Mucosa of rectum (tissue), 2 donors: Measurements from ENCODE around the gene LRFN3.
A peak's percentile ranks its signal among the peaks of the same experiment; 100 is the strongest.

ENCODE experiments used
- H3K27ac ChIP-seq, 2 donors: one replicate each; pipeline ENCODE4 v1.7.0; 2013; ENCODE audit warnings: inconsistent platforms in 2 of 2, low read depth in 2 of 2, low read length in 2 of 2
- H3K27me3 ChIP-seq, 2 donors: one replicate each; pipeline ENCODE4 v1.7.0; 2013; ENCODE audit warnings: low read length in 2 of 2; ENCODE audit not compliant: control insufficient read depth in 2 of 2, insufficient read depth in 2 of 2
- H3K36me3 ChIP-seq, 2 donors: one replicate each; pipeline ENCODE4 v1.7.0; 2013; ENCODE audit warnings: low read length in 2 of 2; ENCODE audit not compliant: control insufficient read depth in 2 of 2, insufficient read depth in 2 of 2
- H3K4me1 ChIP-seq, 2 donors: one replicate each; pipeline ENCODE4 v1.7.0; 2013; ENCODE audit warnings: low read length in 2 of 2, mild to moderate bottlenecking in 1 of 2; ENCODE audit not compliant: control insufficient read depth in 2 of 2, insufficient read depth in 2 of 2
- H3K4me3 ChIP-seq, 2 donors: one replicate each; pipeline ENCODE4 v1.7.0; 2013; ENCODE audit warnings: low read length in 2 of 2
- H3K9ac ChIP-seq, 2 donors: one replicate each; pipeline ENCODE4 v1.7.0; 2013; ENCODE audit warnings: low read length in 2 of 2, low read depth in 1 of 2, mild to moderate bottlenecking in 1 of 2
- H3K9me3 ChIP-seq, 2 donors: one replicate each; pipeline ENCODE4 v1.7.0; 2013; ENCODE audit warnings: low read length in 2 of 2; ENCODE audit not compliant: control insufficient read depth in 2 of 2
- donor health status: healthy.
- donor health status: Normal muscosa, but diverticular disease.

LRFN3 gene

DNA sequence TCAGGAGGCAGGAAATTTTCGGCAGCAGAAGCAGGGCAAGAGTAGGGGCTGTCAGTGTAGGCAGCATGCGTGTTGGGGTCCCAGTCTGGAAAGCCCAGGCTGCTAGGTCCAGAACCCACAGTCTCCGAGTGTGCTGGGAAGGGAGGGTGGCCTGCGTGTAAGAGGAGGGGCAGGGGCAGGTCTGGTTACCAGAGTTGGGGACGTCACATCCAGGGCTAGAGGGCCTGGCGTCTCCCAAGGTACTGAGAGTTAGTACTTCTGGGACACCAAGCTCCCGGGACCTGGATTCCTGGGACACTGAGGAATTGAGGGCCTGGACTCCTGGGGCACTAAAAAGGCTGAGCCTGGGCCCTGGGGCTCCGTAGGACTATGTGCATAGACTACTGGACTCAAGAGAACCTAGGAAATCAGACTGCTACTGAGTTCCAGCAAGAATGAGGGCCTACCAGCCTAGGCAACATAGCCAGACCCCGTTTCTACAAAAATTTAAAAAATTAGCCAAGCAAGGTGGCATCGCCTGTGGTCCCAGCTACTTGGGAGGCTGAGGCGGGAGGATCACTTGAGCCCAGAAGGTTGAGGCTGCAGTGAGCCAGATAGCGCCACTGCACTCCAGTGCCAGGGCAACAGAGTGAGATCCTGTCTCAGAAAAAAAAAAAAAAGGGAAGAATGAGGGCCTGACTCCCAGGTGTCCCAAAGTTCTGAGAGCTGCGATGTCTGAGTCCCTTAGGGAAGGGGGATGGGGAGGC, 38.3 kb upstream of the LRFN3 start:
- peaks cover 10 to 32% of the 10 kb centered on the region in 2 donors for H3K36me3 ChIP-seq
- H3K4me3 ChIP-seq = peak overlapping the region; percentile 75 to 86
- no peak overlapping the region for H3K27ac ChIP-seq
- no peaks in the 10 kb centered on the region for H3K27me3 ChIP-seq
- H3K4me1 ChIP-seq = peaks cover 8 to 12% of the 10 kb centered on the region in 2 donors
- H3K9ac ChIP-seq = peak overlapping the region; percentile 72 to 81
- no peaks in the 10 kb centered on the region for H3K9me3 ChIP-seq

- peak overlapping the region; percentile 79 to 88 for H3K27ac ChIP-seq
Observed at GRCh38 chr19:35898499-35898809, 37.7 kb upstream of the LRFN3 start.

DNA sequence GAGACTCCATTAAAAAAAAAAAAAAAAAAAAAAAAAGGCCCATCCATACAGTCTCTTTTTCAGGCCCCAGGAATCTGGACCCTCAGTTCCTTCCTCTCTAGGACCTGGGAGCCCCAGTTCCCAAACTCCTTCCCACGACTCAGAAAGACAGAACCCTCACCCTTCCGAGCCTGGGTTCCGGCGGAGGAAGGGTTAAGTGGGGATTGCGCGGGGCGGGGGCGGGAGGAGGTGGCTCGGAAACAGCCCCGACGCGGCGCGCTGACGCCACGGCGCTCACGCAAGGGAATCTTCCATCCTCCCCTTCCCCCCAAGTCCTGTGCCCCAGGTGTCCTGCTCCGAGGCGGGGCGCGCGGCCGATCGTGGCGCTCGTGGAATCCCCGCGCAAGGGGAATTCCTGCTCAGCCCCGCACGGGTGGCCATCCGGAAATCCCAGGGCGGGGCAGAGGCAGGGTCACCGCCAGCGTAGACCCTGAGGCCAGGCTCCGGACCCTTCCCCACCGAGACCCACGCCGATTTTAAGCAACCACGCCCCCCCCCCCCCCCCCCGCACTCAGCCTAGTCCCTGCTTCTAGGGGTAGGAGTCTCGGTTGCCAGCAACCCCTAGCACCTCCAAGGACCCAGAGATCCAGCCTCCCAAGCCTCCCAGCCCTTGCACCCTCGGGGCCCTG, 36.5 kb upstream of the LRFN3 start:
- peak overlapping the region; percentile 79 to 88 for H3K27ac ChIP-seq
- peak overlapping the region; percentile 75 to 86 for H3K4me3 ChIP-seq
- H3K9me3 ChIP-seq = no peaks in the 10 kb centered on the region
- peak overlapping the region; percentile 79 to 81 for H3K9ac ChIP-seq
- peaks cover 7 to 22% of the 10 kb centered on the region in 2 donors for H3K36me3 ChIP-seq
- peaks cover 8 to 15% of the 10 kb centered on the region in 2 donors for H3K4me1 ChIP-seq
- H3K27me3 ChIP-seq = no peaks in the 10 kb centered on the region

More at GRCh38 chr19:35898499-35898809, 37.7 kb upstream of the LRFN3 start:
- peaks cover 8 to 15% of the 10 kb centered on the region in 2 donors for H3K4me1 ChIP-seq
- H3K4me3 ChIP-seq = peak overlapping the region; percentile 75 to 86
- peaks cover 7 to 28% of the 10 kb centered on the region in 2 donors for H3K36me3 ChIP-seq
- H3K9ac ChIP-seq = peak overlapping the region; percentile 72 to 81
- H3K9me3 ChIP-seq = no peaks in the 10 kb centered on the region
- no peaks in the 10 kb centered on the region for H3K27me3 ChIP-seq

DNA sequence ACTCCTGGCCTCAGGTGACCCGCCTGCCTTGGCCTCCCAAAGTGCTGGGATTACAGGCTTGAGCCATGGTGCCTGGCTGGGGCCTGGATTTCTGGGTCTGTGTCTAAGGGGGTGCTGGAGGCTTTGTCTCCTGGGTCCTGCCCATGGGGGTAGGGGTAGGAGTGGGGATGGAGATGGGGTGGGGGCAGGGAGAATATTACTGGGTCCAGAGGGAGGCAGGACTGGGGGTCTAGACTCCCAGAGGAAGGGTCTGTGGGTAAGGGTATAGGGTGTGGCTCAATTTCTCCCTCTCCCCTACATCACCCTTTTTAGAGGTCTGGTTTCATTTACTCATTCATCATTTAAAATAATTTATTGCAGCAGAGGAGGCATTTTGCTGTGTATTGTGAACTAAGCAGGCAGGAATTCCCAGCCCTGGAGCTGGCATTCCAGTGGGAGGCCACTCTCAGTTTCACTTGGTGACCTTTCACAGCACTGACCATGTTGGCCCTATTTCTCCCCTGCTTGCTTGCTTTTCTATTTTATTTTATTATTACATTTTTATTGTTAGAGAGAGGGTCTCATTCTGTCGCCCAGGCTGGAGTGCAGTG, 35.0 kb upstream of the LRFN3 start:
- H3K9ac ChIP-seq = peak overlapping the region in 1 of 2 donors; percentile 81

GRCh38 chr19:35901854-35902661, 34.1 kb upstream of the LRFN3 start, which contains the start of gene HCST:
Gene HCST, plus strand, starts transcription at chr19:35902529. Its CDS starts 65 bp downstream, at chr19:35902594.
- H3K4me3 ChIP-seq = peak within 1 kb of the TSS; percentile 45 to 60
- H3K27me3 ChIP-seq = no peaks in the 10 kb centered on the region
- peak within 1 kb of the TSS; percentile 64 to 85 for H3K27ac ChIP-seq
- peaks cover 10 to 12% of the 10 kb centered on the region in 2 donors for H3K4me1 ChIP-seq
- no peaks in the 10 kb centered on the region for H3K9me3 ChIP-seq
- H3K9ac ChIP-seq = peak within 1 kb of the TSS; percentile 47
- peaks cover 0 to 4% of the 10 kb centered on the region in 2 donors for H3K36me3 ChIP-seq

More for the DNA sequence above, 35.0 kb upstream of the LRFN3 start:
- Histone ChIP-seq H3K4me1 (peaks cover 10 to 12% of the 10 kb centered on the region in 2 donors), H3K27me3 (no peaks in the 10 kb centered on the region), H3K27ac (peak overlapping the region; percentile 12 to 85), H3K4me3 (peak overlapping the region in 1 of 2 donors; percentile 86), H3K9me3 (no peaks in the 10 kb centered on the region), H3K36me3 (peaks cover 2 to 13% of the 10 kb centered on the region in 2 donors)

GRCh38 chr19:35902870-35903475, 33.2 kb upstream of the LRFN3 start:
- Histone ChIP-seq H3K36me3 (no peaks in the 10 kb centered on the region), H3K27me3 (no peaks in the 10 kb centered on the region), H3K4me1 (peaks cover 8 to 11% of the 10 kb centered on the region in 2 donors), H3K4me3 (peak overlapping the region; percentile 45 to 60), H3K27ac (peak overlapping the region; percentile 64 to 85), H3K9me3 (no peaks in the 10 kb centered on the region), H3K9ac (peak overlapping the region; percentile 36 to 41)

DNA sequence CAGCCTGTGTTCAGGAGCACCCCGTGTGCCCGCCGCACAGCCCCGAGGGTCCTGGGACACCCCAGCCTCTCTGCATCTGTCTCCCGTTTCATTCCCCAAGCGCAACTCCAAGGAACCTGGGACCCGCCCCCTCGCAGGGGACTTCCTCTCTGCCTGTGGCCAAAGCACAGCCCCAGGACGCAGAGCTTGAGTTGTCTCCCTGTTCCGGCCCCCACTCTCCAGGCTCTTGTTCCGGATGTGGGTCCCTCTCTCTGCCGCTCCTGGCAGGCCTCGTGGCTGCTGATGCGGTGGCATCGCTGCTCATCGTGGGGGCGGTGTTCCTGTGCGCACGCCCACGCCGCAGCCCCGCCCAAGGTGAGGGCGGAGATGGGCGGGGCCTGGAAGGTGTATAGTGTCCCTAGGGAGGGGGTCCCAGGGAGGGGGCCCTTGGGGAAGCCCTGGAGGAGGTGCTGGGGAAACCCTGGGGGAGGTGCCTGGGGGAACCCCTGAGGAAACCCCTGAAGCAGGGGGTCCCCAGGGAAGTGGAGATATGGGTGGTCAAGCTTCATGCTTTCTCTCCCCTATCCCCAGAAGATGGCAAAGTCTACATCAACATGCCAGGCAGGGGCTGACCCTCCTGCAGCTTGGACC, 32.5 kb upstream of the LRFN3 start:
- Histone ChIP-seq H3K9ac (peak overlapping the region; percentile 36 to 41), H3K9me3 (no peaks in the 10 kb centered on the region), H3K4me1 (peaks cover 2 to 8% of the 10 kb centered on the region in 2 donors), H3K36me3 (no peaks in the 10 kb centered on the region), H3K27ac (peak overlapping the region; percentile 64 to 85), H3K4me3 (peak overlapping the region; percentile 6 to 60), H3K27me3 (no peaks in the 10 kb centered on the region)

- no peak overlapping the region for H3K4me3 ChIP-seq
- H3K4me1 ChIP-seq = peaks cover 2 to 8% of the 10 kb centered on the region in 2 donors
- peak overlapping the region; percentile 41 to 85 for H3K27ac ChIP-seq
- H3K9ac ChIP-seq = no peak overlapping the region
- no peaks in the 10 kb centered on the region for H3K36me3 ChIP-seq
- H3K27me3 ChIP-seq = no peaks in the 10 kb centered on the region
- H3K9me3 ChIP-seq = no peaks in the 10 kb centered on the region
Observed at GRCh38 chr19:35904311-35905068, 31.7 kb upstream of the LRFN3 start.
